Activated CD8-positive, alpha-beta memory T cell treated with anti-CD3 and anti-CD28 coated beads, Interleukin-2, amount 50 U/mL, for 48 hours (primary cell): Measurements from ENCODE around the gene LHFPL3.
"Not testable (repeated sequence)": the region's sequence is repeated elsewhere in the genome, so short reads cannot be mapped to it uniquely, and the experiment has no call there.

Source experiments
- DNase-seq: peaks from one replicate; pipeline ENCODE4 v3.0.0-alpha.2; 2020

Gene LHFPL3

DNA sequence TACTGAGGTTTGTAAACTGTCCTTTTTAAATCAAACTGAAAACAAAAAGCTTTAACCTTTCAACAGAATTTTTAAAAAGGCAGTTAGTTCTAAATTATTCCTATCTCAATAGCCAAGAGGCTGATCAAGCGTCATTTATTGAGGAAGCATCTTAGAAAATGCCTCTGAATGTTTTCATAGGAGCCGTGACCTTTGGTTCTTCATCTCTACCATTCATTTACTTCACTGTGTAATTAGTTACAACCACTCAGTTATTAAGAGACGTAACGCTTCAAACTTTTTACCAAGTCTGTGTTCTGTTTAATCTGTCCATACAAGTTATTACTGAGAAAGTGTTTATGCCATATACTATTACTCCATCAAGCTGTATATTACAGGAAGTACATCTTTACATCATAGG, 578.2 kb downstream of the LHFPL3 start:
- DNase-seq, result no peak

DNA sequence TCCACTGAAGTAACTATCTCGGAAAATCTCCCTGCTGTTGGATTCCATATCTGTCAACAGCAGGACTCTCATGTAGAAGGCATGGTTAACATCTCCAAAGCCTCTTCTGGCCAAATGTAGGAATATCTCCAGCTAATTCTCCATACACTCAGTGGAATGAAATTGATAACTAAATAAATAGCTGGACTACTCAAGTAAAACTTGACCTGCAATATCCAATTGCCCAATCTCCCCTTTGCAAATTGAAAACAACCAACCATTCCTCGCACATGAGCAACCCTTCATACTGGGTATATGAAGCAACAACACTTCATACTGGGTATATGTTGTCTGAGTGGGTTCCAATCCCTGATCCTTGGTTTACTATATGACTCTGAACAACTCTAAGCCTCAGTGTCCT, 580.2 kb downstream of the LHFPL3 start:
- no peak for DNase-seq

DNA sequence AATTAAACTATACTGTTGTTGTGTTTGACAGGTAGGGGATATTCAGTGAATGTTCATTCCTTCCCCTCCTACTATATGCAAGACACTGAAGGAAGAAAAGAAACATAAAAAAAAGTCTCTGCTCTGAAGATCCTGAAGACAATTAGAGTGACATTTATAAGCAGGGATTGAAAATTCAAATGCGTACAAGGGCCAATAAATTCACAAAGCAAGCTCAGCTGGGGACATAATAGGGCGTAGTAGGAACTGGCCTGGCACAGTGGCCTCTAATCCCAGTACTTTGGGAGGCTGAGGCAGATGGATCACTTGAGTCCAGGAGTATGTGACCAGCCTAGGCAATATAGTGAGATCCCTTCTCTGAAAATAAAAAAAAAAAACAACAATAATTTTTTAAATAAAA, 580.7 kb downstream of the LHFPL3 start:
- DNase-seq, result no peak

DNA sequence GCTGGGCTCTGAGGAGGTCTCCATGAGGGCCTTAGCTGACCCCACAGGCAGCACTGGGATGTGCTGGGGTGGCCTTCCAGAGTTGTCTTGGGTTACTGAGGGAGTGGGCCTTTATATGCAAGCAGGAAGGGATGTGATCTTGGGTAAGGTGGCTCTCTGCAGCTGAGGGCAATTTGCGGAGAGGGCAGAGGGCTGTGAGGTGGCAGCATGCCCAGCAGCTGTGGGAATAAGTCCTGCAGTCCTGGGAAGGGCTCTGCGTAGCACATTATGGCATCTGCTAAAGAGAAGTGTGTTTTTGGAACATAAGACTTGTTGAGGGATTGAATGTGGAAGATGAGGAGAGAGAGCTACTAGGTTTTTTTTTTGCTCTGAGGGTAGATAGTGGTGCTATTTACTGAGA, 586.0 kb downstream of the LHFPL3 start:
- no peak for DNase-seq

DNA sequence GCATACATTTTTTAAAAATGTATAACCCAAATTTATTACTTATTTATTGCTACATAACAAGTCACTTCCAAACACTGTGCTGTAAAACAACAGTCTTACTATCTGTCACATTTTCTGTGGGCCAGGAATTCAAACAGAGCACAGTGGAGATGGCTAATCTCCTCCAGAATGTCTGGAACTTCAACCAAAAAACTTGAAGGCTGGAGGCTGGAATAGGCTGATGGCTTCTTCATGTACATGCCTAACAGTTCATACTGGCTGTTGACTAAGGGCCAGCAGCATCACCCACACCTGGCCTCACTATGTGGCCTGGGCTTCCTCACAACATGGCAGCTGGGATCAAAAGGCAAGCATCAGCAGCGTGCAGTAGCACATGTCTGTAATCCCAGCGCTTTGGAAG, 593.2 kb downstream of the LHFPL3 start:
- DNase-seq, result no peak

DNA sequence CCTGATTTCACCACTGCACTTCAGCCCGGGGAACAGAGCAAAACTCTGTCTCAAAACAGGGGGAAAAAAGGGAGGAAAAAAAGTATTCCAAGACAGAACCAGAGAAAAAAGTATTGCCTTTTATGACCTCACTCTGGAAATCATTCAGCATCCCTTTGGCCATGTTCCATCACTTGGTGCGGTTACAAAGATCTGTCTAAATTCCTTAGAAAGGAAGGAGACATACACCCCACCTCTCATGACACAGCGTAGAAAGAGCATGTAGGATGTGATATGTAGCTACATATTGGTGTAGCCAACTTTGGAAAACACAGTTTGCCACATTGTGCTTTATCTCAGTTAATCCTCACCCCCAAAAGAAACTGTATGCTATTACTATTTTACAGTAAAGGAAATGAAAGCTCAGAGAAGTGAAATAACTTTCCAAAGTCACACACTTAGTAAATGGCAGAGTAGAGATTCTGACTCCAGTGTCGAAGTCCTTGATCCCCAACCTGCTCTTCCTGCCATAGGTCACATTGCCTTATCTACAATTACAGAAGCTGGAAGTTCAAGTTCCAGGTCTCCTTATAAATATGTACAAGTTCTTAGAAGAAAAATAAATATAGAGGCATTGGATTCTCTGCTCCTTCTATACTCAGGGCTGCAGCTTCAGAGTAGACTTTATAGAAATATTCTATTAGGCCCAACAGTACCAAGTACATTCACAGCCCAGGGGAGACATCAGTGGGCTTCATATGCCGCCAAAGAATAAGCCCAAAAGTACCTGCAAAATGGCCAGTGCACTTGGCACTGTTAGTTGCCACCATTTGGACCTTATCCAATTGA, 594.0 kb downstream of the LHFPL3 start:
- no peak for DNase-seq

DNA sequence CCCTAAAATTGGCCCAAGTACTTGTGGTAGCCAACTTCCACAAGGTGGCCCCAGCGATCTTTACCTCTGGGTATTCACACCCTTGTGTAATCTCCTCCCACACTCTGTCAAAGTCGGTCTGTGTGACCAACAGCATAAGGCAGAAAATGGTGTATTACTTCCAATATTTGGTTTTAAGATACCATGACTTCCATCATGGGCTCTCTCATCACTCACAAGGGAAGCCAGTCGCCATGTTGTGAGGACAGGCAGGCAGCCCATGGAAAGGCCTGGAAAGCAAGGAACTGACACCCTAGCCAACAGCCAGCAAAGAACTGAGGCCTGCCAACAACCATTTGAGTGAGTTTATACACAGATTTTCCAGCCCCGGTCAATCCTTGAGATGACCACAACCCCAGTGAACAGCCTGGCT, 594.6 kb downstream of the LHFPL3 start:
- DNase-seq, result peak; percentile 75

DNA sequence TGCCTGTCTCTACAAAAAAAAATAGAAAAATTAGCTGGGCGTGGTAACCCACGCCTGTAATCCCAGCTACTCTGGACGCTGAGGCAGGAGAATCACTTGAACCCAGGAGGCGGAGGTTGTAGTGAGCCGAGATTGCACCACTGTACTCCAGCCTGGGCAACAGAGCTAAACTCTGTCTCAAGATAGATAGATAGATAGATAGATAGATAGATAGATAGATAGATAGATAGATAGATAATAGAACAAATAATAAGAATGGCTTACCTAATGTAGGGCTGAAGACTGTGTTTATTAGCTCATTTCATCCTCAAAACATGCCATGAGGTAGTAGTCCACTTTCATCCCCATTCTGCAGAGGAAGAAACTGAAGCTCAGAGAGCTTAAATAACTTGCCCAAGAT, 597.8 kb downstream of the LHFPL3 start:
- DNase-seq, result not testable (repeated sequence)

DNA sequence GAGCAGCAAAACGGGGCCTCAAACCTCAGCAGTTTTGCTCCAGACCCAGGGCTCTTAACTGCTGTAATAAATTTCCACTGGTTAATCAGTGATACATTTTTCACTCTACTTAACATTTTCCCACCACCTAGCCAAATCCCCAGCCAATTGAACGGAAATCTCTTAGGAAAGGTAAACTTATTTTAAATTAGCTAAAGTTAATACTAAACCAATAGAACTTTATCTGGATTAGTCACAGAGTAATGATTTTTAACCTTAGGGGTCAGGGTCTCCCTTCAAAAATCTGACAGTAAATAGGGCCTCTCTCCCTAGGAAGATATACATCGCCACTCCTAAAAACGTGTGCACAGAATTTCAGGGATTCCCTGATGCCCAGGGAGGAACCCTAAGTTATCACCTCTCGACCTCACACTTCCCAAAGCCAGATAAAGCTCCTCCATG, 598.2 kb downstream of the LHFPL3 start:
- no peak for DNase-seq

DNA sequence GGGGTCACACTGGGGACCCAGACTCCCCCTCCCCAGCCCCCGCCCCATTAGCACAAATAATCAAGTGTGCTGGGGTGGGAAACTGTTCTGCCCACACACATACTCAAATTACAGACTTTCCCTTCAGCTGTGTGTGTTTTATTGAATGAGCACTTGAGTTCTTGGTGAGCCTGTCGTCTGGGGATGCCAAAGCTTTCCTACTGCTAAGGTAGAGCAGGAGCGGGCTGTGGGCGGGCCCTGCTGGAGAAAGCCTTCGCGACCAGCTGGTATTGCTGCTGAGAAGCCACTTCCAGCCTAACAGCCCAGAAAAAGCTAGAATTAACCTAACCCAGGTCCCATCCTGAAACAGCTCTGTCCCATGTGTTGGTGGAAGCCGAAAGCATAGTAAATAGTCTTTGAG, 598.7 kb downstream of the LHFPL3 start:
- no peak for DNase-seq

DNA sequence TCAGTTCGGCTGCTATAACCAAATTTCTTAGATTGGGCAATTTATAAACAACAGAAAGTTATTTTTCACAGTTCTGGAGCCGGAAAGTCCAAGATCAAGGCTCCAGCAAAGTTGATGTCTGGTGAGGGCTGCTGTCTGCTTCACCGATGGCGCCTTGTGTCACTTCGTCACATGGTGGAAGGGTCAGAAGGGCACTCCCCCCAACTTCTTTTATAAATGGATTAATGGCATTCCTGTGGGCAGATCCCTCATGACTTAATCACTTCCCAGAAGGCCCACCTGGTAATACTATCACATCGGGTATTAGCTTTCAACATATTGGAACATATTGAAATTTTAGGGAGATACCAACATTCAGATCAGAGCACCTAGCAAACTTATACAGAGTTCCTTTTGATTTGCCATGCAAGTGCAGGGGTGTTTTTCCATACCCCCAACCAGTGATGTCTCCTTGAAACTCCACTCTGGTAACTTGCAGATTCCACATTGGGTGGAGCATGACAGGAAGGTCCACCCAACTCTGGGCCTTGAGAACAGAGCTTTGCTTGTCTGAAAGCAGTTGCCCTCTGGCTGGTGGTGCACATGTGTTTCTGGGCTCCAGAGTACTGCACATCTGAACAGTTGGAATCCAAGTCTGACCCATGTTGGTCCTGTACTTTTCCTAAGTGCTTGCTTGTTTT, 600.5 kb downstream of the LHFPL3 start:
- DNase-seq, result no peak

DNA sequence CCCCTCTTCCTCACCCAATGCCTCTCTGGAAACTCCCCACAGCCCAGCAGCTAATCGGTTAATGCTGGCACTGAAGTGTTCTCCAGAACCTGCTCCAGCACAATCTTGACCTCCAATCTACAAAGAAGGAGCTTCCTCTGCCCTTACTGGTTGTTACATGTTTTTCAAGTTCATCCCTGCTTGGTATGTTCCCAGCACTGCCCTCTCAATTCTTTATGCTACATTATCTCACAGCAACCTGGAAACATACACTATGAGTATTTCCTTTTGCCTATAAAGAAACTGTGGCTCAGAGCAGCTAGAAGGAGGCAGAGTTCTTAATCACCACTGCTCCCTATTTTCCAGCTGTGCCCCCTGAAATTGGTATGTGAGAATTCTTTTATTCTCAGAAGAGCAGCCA, 601.5 kb downstream of the LHFPL3 start:
- no peak for DNase-seq

DNA sequence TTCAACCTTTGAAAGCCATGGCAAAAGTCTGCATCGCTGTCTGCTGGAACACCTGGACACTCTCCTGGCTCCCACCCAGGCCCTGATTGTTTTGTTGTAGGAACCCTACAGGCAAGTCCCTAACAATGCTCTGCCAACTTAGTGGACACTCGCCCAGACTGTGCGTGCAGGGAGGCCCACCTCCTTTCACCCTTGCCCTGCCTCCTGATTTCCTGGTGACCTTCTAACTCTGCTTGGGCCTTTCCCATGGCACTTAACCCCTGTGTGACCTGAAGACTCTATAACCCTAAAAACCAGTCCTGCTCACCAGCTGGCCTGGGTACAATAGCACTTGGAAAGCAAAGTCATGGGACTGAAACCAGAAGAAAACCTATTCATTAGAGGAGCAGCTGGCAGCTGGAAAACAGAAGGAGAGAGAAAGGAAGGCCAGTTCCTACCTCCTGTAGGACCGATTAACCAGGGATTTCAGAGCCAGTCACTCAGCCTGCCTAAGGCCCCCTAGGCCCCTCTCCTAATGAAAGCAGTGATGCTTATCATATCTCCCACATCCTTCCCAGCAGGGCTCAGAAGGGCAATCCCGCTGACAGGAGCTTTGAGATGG, 602.9 kb downstream of the LHFPL3 start:
- no peak for DNase-seq

DNA sequence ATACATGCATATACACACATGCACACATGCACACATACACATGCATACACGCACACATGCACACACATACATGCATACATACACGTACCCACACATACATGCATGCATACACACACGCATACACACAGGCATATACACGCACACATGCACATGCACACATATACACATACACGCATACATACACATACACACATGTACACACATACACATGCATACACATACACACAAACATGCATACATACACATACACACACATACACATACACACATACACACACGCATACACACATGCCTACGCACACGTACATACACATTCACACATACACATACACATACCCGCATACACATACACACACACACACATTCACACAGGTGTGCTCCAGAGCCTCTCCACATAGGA, 604.6 kb downstream of the LHFPL3 start:
- DNase-seq, result no peak

DNA sequence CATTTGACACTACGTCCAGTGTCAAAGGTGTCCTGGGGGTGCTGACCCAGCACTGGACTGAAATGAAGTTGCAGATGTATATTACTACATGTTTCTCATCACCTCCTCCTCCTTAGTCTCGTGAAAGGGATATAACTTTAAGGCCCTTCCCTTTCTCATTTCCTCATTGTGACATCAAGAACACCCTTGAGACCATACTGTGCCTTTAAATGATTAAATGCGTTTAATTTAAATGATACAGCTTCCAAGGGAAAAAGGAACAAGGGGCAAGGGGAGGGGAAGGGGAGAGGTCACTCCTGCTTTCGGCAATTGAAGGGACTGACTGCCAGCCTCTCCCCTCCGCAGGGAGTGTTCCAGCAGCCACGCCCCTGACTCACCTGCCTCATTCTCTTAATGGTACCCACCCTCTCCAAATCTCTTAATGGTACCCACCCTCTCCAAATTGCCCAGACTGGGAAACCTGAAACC, 605.2 kb downstream of the LHFPL3 start:
- no peak for DNase-seq

DNA sequence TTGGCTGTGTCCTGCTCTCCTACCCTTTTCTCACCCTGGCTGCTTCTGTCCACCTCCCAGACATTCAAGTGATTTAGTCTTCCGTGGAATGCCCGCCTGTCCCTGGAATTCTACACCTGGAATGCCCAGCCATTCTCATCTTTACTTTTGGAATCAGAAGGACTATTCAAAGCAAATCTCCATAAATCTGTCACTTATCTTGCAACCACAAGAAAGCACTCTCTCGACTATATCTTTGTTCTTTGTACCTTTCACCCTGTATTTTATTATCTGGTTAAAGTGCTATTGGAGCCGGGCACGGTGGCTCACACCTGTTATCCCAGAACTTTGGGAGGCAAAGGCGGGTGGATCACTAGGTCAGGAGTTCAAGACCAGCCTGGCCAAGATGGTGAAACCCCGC, 606.3 kb downstream of the LHFPL3 start:
- no peak for DNase-seq

DNA sequence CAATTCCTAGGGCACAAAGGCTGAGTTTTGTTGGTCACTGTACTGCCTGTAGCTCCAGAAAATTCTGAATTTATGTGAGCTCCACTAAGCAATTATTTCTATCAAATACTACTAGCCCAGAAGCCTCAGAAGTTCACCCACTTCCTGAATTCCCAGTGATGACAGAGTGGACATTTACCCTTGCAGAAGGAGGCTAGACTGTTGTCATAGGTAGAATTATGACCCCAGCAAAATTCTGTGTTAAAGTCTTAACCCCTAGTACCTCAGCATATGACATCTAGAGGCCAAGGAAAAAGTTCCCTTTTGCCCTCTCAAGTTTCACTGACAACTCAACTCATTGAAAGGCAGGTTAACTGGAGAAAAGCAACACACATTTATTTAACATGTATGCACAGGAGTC, 606.9 kb downstream of the LHFPL3 start:
- DNase-seq, result no peak

DNA sequence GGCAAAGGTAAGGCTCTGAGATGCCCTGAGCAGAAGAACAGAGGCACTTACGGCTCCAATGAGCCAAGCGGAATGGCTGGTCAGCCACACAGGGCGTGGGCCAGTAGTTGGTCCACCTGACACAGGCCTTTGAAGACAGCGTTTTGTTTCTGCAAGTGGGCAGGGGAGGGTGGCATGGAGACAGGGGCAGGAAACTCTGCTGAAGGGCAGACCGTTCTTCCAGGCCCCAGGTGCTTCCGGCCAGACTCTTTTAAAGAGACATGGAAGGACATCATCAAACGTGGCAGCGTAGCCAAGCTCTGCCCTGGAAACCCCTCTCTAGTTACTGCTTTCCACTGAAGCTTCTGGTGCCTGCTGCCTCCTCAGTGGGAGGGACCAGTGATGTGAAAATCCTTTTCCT, 608.1 kb downstream of the LHFPL3 start:
- no peak for DNase-seq

DNA sequence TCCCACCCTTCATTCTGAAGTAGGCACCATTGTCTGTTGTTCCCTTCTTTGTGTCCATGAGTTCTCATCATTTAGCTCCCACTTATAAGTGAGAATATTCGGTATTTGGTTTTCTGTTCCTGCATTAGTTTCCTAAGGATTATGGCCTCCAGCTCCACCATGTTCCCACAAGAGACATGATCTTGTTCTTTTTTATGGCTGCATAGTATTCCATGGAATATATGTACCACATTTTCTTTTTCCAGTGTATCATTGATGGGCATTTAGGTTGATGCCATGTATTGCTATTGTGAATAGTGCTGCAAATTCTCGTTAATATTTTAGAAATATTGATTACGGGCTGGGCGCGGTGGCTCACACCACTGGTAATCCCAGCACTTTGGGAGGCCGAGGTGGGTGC, 609.1 kb downstream of the LHFPL3 start:
- DNase-seq, result not testable (repeated sequence)

DNA sequence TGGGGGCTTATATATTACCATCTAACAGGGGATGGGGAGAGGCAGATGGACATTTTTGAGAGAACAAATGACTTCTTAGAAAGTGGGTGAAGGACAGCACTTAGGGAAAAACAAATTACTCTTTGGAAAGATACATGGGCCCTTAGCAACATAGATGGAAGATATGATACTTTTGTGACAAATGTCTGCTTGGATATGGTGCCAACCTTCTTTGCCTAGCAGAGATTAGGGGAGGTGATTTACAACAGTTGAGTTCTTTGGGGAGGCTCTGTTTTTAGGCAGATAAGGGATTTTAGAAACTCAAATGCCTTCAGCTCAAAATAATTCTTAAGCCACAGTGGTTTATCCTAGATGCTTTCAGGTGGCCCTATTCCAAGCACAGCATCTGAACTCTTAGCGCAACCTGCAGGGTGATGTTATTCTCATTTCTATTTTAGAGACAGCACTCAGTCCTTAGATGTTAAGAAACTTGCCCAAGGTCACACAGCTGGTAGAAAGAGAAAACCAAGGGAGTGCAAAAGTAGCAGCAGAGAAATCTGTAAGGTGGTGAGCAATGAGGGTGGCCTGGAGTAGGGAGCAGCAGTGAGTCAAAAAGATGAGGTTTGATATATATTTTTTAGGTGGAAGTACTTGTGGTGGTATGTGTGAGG, 610.5 kb downstream of the LHFPL3 start:
- DNase-seq, result no peak

DNA sequence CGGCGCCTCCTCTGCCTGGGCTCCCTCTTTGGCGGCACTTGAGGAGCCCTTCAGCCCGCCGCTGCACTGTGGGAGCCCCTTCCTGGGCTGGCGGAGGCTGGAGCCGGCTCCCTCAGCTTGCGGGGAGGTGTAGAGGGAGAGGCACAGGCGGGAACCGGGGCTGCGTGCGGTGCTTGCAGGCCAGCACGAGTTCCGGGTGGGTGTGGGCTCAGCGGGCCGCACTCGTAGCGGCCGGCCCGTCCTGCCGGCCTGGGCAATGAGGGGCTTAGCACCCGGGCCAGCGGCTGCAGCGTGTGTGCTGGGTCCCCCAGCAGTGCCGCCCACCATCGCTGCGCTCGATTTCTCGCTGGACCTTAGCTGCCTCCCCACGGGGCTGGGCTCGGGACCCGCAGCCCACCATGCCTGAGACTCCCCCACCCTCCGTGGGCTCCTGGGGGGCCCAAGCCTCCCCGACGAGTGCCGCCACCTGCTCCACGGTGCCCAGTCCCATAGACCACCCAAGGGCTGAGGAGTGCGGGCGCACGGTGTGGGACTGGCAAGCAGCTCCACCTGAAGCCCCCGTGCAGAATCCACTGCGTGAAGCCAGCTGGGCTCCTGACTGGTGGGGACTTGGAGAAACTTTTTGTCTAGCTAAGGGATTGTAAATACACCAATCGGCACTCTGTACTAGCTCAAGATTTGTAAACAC, 611.8 kb downstream of the LHFPL3 start:
- no peak for DNase-seq

DNA sequence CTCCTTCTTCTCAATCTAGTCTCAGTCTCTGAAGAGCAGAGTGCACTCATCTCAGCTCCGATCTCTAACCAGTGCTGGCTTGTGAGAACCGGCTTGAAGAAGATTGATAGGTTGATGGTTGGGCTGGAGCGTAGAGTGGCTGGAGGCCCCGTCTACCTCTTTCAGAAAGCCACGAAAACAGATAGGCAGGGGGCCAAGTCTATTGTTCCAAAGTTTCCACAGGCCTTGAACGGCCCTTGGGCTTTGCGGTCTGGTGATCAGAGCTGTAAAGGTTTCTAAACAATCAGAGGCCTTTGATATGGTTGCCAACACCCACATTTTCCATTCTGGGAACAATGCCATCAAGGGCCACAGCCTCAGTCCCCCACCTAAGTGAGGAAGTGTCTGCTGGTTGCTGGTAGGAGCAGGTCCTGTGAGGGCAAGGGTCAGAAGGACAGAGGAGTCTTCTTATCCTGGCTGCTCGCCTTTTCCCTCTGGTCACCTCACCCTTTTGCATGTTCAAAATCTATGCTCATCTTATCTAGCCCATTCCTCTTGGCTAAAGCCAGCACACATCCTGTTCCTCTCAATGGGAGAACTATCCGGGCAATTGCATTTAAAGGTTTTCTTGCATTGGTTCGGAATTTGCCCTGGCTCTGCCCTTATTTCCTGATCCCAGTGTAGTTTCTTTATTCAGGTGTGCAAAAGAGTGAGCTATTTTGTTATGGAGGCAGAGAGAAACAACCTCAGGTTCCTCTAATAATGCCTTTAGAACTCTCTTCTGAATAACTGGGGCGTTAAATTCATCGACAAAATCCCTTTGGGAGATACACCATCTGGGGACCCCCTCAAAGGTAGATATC, 615.3 kb downstream of the LHFPL3 start:
- peak; percentile 83 for DNase-seq
